H9 (cell line): Measurements from ENCODE around the gene IMP3. TPM values are rescaled to one million over a fixed set of nuclear protein-coding genes. Genes with fewer than 3 reads are reported as not detected.

Experiments used
- DNase-seq: peaks from one replicate; pipeline ENCODE4 v3.0.0-alpha.2; 2017
- H2AFZ ChIP-seq: one replicate; pipeline ENCODE4 v1.6.1; 2013; ENCODE audit warnings: mild to moderate bottlenecking, low read length, control low read depth, moderate library complexity
- H2AK5ac ChIP-seq: 2 replicates; pipeline ENCODE4 v1.6.1; 2013; ENCODE audit warnings: low read length, control low read depth, mixed read lengths; ENCODE audit not compliant: insufficient read length
- H2BK120ac ChIP-seq: one replicate; pipeline ENCODE4 v1.6.1; 2013; ENCODE audit warnings: low read depth, mild to moderate bottlenecking, low read length, control low read depth, inconsistent platforms; ENCODE audit not compliant: poor library complexity, severe bottlenecking
- H2BK12ac ChIP-seq: 2 replicates; pipeline ENCODE4 v1.6.1; 2013; ENCODE audit warnings: low read length, control low read depth, mixed read lengths, low read depth; ENCODE audit not compliant: insufficient read length
- H2BK15ac ChIP-seq: 2 replicates; pipeline ENCODE4 v1.6.1; 2013; ENCODE audit warnings: low read depth, low read length, control low read depth
- H2BK20ac ChIP-seq: one replicate; pipeline ENCODE4 v1.6.1; 2013; ENCODE audit warnings: low read depth, mild to moderate bottlenecking, low read length, control low read depth, inconsistent platforms; ENCODE audit not compliant: poor library complexity, severe bottlenecking
- H2BK5ac ChIP-seq: 2 replicates; pipeline ENCODE4 v1.6.1; 2013; ENCODE audit warnings: low read length, control low read depth, mixed read lengths; ENCODE audit not compliant: insufficient read length
- H3K14ac ChIP-seq: 2 replicates; pipeline ENCODE4 v1.6.1; 2013; ENCODE audit warnings: low read length, control low read depth; ENCODE audit not compliant: insufficient read depth
- H3K18ac ChIP-seq: 2 replicates; pipeline ENCODE4 v1.6.1; 2013; ENCODE audit warnings: low read depth, mild to moderate bottlenecking, mixed read lengths, low read length, control low read depth; ENCODE audit not compliant: insufficient read length
- H3K23ac ChIP-seq: 2 replicates; pipeline ENCODE4 v1.6.1; 2013; ENCODE audit warnings: low read length, control low read depth, mixed read lengths, low read depth; ENCODE audit not compliant: insufficient read length
- H3K23me2 ChIP-seq: 2 replicates; pipeline ENCODE4 v1.6.1; 2013; ENCODE audit warnings: low read depth, mild to moderate bottlenecking, mixed read lengths, low read length, control low read depth; ENCODE audit not compliant: insufficient read length, poor library complexity, severe bottlenecking
- H3K27ac ChIP-seq: 2 replicates; pipeline ENCODE4 v1.5.1; 2013; ENCODE audit warnings: low read length, control low read depth, mixed read lengths, low read depth; ENCODE audit not compliant: insufficient read length
- H3K27me3 ChIP-seq: 2 replicates; pipeline ENCODE4 v1.6.1; 2013; ENCODE audit warnings: low read length, control low read depth, inconsistent platforms; ENCODE audit not compliant: insufficient read depth
- H3K4ac ChIP-seq: 2 replicates; pipeline ENCODE4 v1.6.1; 2013; ENCODE audit warnings: low read depth, mild to moderate bottlenecking, control low read depth, inconsistent platforms, low read length, moderate library complexity
- H3K4me1 ChIP-seq: 2 replicates; pipeline ENCODE4 v1.6.1; 2013; ENCODE audit warnings: low read length, control low read depth, inconsistent platforms; ENCODE audit not compliant: insufficient read depth
- H3K4me2 ChIP-seq: 2 replicates; pipeline ENCODE4 v1.6.1; 2013; ENCODE audit warnings: low read length, control low read depth, mixed read lengths; ENCODE audit not compliant: insufficient read length, insufficient read depth
- H3K56ac ChIP-seq: 2 replicates; pipeline ENCODE4 v1.6.1; 2013; ENCODE audit warnings: low read depth, mild to moderate bottlenecking, mixed read lengths, low read length, control low read depth; ENCODE audit not compliant: insufficient read length
- H3K79me1 ChIP-seq: 2 replicates; pipeline ENCODE4 v1.6.1; 2013; ENCODE audit warnings: low read depth, mild to moderate bottlenecking, moderate library complexity, low read length, control low read depth, inconsistent platforms; ENCODE audit not compliant: insufficient read depth, poor library complexity, severe bottlenecking
- H3K79me2 ChIP-seq: 2 replicates; pipeline ENCODE4 v1.6.1; 2013; ENCODE audit warnings: low read length, control low read depth, inconsistent platforms; ENCODE audit not compliant: insufficient read depth
- H3K9ac ChIP-seq: 2 replicates; pipeline ENCODE4 v1.6.1; 2013; ENCODE audit warnings: low read length, control low read depth, mixed read lengths; ENCODE audit not compliant: insufficient read length; ENCODE audit errors: extremely low read depth
- H3K9me3 ChIP-seq: one replicate; pipeline ENCODE4 v1.6.1; 2013; ENCODE audit warnings: low read depth, low read length, inconsistent platforms; ENCODE audit not compliant: control insufficient read depth
- H3T11ph ChIP-seq: one replicate; pipeline ENCODE4 v1.6.1; 2013; ENCODE audit warnings: mild to moderate bottlenecking, low read length, control low read depth, inconsistent platforms
- H4K20me1 ChIP-seq: one replicate; pipeline ENCODE4 v1.6.1; 2013; ENCODE audit not compliant: control insufficient read depth, insufficient read length, insufficient read depth
- H4K5ac ChIP-seq: 2 replicates; pipeline ENCODE4 v1.6.1; 2013; ENCODE audit warnings: low read depth, mild to moderate bottlenecking, mixed read lengths, low read length, control low read depth; ENCODE audit not compliant: insufficient read length
- H4K8ac ChIP-seq: replicated peaks from 2 replicates; pipeline ENCODE4 v1.6.1; 2013; ENCODE audit warnings: low read length, control low read depth, mixed read lengths, low read depth; ENCODE audit not compliant: insufficient read length
- H4K91ac ChIP-seq: 2 replicates; pipeline ENCODE4 v1.6.1; 2013; ENCODE audit warnings: low read depth, mild to moderate bottlenecking, moderate library complexity, mixed read lengths, low read length, control low read depth; ENCODE audit not compliant: insufficient read length
- H3K27ac Mint-ChIP-seq, 3 experiments: 2 replicates in 2 of 3; 3 replicates in 1 of 3; pipeline ENCODE4 v1.8.0; 2020 to 2021; ENCODE audit warnings: mixed read lengths in 3 of 3, mild to moderate bottlenecking in 1 of 3, moderate library complexity in 1 of 3
- H3K27me3 Mint-ChIP-seq: 2 replicates; pipeline ENCODE4 v1.8.0; 2021; ENCODE audit warnings: low read depth, mild to moderate bottlenecking, moderate library complexity, mixed read lengths
- H3K36me3 Mint-ChIP-seq, 3 experiments: 2 replicates in 2 of 3; 3 replicates in 1 of 3; pipeline ENCODE4 v1.8.0; 2020 to 2021; ENCODE audit warnings: low read depth in 3 of 3, mixed read lengths in 3 of 3; ENCODE audit not compliant: insufficient read depth in 1 of 3
- H3K4me1 Mint-ChIP-seq, 2 experiments: 2 replicates each; pipeline ENCODE4 v1.8.0; 2020; ENCODE audit warnings: mixed read lengths in 2 of 2
- H3K4me3 Mint-ChIP-seq, 2 experiments: 2 replicates in 1 of 2; 3 replicates in 1 of 2; pipeline ENCODE4 v1.8.0; 2020 to 2021; ENCODE audit warnings: mild to moderate bottlenecking in 2 of 2, mixed read lengths in 2 of 2, moderate library complexity in 1 of 2
- H3K9me3 Mint-ChIP-seq, 2 experiments: 2 replicates in 1 of 2; 3 replicates in 1 of 2; pipeline ENCODE4 v1.8.0; 2020; ENCODE audit warnings: mild to moderate bottlenecking in 2 of 2, mixed read lengths in 2 of 2, moderate library complexity in 1 of 2
- WGBS: extraction: QIAGEN DNeasy Blood & Tissue Kit; methylation state at CpG from one replicate; pipeline ENCODE4 v1.1.7; 2013; ENCODE audit warnings: missing lambda C conversion rate, low lambda C conversion rate, mixed read lengths; ENCODE audit not compliant: insufficient read length; ENCODE audit errors: extremely low coverage; 5-methylcytosine and 5-hydroxymethylcytosine counted together
- total RNA-seq: library from RNA; stranded (reverse); gene quantifications from 2 replicates; pipeline ENCODE4 v1.2.1, GENCODE V29; 2021
- TF ChIP-seq, protein P1 (sequence below): fragments of 200-600 bp; sonication (generic); conservative IDR thresholded peaks from 3 replicates; pipeline ENCODE4 v1.8.0; 2021; ENCODE audit warnings: antibody characterized with exemption, mild to moderate bottlenecking

IMP3 gene
- total RNA-seq, 1 experiment from 2014 or later: 97.9 TPM

DNA sequence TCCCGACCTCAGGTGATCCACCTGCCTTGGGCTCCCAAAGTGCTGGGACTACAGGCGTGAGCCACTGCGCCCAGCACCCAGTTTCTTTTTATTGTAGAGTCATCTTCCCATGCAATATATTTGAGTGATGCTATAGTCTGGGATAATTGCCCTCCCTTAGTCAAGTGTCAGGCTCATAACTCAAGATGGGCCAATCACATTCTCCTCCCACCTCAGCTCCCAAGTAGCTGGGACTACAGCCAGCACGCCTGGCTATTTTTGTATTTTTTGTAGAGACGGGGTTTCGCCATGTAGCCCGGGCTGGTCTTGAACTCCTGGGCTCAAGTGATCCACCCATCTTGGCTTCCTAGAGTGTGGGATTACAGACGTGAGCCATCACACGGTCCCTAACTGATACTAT lies 45.7 kb downstream of the IMP3 start:
- Histone ChIP-seq H2BK120ac (no peak overlapping the region), H2BK15ac (no peak overlapping the region), H4K20me1 (no peaks in the 10 kb centered on the region), H3K14ac (no peak overlapping the region), H3K9me3 (no peaks in the 10 kb centered on the region), H3K9ac (no peak overlapping the region), H3K27me3 (no peaks in the 10 kb centered on the region), H3K79me2 (no peaks in the 10 kb centered on the region), H2AK5ac (no peak overlapping the region), H3K23ac (no peak overlapping the region), H2BK12ac (no peak overlapping the region), H3K4me1 (no peaks in the 10 kb centered on the region), H2BK5ac (no peak overlapping the region), H3T11ph (no peak overlapping the region), H3K27ac (no peak overlapping the region), H3K79me1 (no peaks in the 10 kb centered on the region), H2AFZ (no peak overlapping the region), H3K4me2 (no peak overlapping the region), H4K91ac (no peak overlapping the region), H3K56ac (no peak overlapping the region), H4K8ac (no peak overlapping the region), H3K23me2 (no peaks in the 10 kb centered on the region), H4K5ac (no peak overlapping the region), H3K4ac (no peak overlapping the region), H3K18ac (no peak overlapping the region), H2BK20ac (no peak overlapping the region)
- Mint-ChIP-seq H3K27me3 (no peaks in the 10 kb centered on the region), H3K9me3 (no peaks in the 10 kb centered on the region), H3K4me3 (no peak overlapping the region), H3K27ac (no peak overlapping the region), H3K36me3 (peaks cover 4 to 39% (median 24%) of the 10 kb centered on the region in 3 experiments; a peak in 6 of 7 replicates), H3K4me1 (no peaks in the 10 kb centered on the region; a peak in 1 of 4 replicates)
- no peak for DNase-seq
- no CpG with 5 or more reads among the region's 9 CpGs for WGBS
- TF ChIP-seq, protein P1, sequence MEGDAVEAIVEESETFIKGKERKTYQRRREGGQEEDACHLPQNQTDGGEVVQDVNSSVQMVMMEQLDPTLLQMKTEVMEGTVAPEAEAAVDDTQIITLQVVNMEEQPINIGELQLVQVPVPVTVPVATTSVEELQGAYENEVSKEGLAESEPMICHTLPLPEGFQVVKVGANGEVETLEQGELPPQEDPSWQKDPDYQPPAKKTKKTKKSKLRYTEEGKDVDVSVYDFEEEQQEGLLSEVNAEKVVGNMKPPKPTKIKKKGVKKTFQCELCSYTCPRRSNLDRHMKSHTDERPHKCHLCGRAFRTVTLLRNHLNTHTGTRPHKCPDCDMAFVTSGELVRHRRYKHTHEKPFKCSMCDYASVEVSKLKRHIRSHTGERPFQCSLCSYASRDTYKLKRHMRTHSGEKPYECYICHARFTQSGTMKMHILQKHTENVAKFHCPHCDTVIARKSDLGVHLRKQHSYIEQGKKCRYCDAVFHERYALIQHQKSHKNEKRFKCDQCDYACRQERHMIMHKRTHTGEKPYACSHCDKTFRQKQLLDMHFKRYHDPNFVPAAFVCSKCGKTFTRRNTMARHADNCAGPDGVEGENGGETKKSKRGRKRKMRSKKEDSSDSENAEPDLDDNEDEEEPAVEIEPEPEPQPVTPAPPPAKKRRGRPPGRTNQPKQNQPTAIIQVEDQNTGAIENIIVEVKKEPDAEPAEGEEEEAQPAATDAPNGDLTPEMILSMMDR: no peak
